HG02973 (cell line): ENCODE data around the gene PLCD4.

Source experiments
- ATAC-seq: cut with Tn5 transposase; IDR thresholded peaks from one replicate; pipeline ENCODE4 v1.9.1; 2021; ENCODE audit warnings: moderate library complexity; ENCODE audit not compliant: unreplicated experiment

The PLCD4 gene

DNA sequence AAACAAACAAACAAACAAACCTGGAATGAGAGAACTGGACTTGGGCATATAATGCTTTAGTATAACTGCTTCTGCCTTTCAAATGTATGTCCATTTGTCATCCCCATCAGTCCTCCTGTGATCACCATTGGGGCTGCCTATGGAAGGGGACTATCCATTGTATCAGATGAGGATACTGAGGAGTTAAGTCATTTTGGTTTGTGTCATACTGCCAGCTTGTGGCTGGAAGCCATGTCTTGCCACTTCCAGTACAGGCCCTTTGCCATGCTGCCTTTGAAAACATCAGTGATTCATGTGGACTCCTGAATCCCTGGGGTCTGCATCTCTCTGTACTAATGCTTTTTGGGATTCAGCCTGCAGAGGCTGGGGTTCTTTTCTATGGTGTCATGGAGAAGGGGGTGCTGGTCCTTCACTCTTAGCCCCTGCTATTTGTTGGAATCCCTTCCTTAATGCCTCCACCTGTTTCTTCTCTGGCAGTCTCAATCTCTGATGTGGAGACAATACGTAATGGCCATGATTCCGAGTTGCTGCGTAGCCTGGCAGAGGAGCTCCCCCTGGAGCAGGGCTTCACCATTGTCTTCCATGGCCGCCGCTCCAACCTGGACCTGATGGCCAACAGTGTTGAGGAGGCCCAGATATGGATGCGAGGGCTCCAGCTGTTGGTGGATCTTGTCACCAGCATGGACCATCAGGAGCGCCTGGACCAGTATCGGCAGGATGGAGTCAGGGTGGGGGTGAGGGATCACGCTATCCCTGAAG, 10.6 kb downstream of the PLCD4 start:
- no peak for ATAC-seq

DNA sequence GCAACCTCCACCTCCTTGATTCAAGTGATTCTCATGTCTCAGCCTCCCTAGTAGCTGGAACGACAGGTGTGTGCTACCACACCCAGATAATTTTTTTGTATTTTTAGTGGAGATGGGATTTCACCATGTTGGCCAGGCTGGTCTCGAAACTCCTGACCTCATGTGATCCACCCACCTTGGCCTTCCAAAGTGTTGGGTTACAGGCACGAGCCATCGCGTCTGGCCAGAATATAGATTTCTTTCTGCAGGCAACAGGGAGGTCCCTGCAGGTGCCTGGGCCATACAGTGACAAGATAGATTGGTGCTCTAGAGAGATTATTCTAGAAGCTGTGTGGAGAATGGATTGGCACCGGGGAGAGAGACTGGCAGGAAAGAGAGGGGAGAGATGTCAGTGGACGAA, 13.3 kb downstream of the PLCD4 start:
- no peak for ATAC-seq

GRCh38 chr2:218622606-218623365, 15.1 kb downstream of the PLCD4 start:
- no peak for ATAC-seq

GRCh38 chr2:218623366-218623705, 15.6 kb downstream of the PLCD4 start:
- ATAC-seq = no peak

DNA sequence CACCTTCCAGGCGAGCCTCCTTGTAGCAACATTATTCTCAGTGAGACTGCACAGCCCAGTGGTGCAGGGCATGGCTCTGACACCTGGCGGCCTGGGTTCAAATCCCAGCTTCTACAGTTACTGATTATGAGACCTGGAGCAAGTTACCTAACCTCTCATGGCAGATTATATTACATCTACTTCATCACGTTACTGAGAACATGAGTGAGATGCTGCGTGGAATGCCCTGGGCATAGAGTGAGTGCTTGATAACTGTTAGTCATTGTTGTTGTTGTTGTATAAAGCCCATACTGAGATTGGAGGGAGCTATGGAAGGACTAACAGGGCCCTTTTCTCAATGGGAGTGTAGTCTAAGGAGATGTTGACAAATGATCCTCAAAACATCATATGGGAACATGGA, 18.7 kb downstream of the PLCD4 start:
- no peak for ATAC-seq

- ATAC-seq = no peak
Observed at GRCh38 chr2:218627939-218628338, 20.2 kb downstream of the PLCD4 start.

GRCh38 chr2:218631837-218632236, 24.1 kb downstream of the PLCD4 start:
- no peak for ATAC-seq

DNA sequence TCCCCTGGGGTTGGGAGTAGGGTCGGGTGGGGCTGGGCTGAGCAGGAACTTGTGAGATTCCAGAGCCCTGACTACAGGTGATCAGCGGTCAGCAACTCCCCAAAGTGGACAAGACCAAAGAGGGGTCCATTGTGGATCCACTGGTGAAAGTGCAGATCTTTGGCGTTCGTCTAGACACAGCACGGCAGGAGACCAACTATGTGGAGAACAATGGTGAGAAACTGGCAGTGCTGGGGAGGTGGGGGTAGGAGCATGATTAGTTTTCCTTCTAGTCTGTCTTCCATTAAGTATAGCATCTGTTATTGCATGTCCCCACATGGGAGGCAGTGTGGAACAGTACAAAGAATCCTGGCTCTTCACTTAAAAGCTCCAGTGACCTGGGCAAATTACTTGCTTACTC, 28.0 kb downstream of the PLCD4 start:
- no peak for ATAC-seq

DNA sequence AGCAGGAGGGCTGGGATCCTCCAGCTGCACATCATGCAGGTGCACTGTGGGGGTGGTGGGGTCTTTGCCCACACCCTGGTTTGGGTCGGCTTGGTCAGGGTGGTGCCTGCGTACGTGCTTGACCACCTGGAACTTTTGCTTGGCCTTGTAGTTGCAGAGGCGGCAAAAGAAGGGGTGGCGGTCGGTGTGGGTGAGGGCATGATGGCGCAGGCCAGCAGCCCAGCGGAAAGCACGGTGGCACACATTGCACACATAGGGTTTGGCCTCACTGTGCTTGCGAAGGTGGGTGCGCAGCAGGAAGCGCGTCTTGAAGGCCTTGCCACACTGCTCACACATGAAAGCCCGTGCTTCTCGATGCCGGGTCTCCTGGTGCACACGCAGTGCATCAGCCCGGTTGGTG, 30.7 kb downstream of the PLCD4 start:
- no peak for ATAC-seq

DNA sequence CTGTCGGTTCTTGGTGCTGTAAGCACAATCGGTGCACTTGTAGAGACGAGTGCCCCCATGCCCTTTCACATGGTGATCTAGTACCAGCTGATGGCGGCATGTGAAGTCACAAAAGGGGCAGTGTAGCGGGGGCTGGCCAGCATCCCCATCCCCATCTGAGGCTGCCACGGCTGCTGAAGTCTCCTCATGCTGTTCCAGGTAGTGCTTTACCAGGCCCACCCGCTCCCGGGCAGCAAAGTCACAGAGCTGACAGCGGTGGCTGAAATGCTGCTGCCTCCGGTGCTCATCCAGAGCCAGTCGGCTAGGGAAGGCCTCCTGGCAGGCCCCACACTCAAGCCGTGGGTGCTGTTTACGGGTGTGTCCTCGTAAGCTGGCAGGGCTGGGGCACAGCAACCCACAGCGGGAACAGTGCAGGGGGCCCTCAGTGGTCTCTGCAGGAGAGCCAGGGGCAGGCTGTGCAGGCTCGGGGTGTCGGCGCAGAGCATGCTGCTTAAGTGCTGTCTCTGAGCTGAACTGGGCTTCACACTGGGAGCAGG, 34.5 kb downstream of the PLCD4 start:
- ATAC-seq = no peak

DNA sequence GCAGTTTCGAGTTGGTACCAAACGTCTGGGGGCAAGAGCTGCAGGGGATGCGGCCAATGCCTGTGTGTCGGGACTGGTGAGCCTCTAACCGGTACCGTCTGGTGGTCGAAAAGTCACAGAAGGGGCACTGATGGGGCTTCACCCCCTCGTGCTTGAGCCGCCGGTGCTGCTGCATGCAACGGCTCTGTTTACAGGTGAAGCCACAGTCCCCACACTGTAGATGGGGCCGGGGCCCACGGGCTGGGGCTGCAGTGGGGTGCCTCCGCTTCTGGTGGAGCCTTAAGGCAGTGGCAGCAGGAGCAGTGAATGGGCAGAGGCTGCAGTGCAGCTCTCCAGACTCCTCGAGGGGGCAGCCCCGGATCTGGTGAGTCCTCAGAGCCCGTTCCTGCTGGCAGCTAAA, 35.1 kb downstream of the PLCD4 start:
- ATAC-seq = no peak

DNA sequence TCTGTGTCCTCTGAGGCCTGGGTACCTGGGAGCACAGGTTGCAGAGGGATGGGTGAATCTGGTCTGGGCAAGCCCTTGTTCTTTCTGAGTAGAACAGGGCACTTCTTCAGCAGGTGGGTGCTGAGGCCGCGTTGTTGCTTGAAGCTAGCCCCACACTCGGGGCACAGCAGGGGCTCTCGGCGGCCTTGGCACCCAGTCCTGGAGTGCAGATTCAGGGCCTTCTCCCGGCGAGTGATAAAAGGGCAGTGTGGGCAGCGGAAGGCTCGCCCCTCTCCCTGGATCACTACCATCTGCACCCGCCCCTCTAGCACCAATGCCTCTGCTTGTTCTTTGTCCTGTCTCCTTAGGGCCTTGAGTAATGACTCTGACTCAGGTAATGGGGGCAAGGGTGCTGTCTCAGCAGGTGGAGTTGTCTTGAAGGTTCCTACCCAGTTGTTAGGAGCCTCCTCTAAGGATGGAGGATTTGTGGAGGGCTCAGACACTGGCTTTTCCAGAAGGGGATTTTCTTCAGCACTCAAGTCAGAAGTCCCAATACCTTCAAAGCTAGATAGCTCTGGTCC, 36.1 kb downstream of the PLCD4 start:
- no peak for ATAC-seq

- no peak for ATAC-seq
Observed at GRCh38 chr2:218644721-218645120, 37.0 kb downstream of the PLCD4 start.

DNA sequence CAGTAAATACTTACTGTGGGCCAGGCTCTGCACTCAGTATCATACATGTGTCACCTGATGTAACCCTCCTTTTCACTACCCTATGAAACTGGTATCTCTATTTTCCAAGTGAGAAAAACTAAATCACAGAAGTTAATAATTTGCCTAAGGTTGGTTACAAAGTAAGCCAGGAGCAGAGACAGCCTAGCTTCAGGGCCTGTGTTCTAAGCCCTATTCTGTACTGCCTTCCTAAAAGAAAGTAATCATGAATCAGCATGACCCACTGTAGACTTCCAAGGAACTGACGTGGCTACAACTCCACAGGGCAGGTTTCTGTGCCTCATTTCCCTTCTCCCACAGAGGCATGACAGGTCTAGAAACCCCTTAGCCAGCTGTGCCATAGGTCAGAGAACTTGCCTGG, 37.4 kb downstream of the PLCD4 start:
- ATAC-seq = no peak

GRCh38 chr2:218648088-218648786, 40.5 kb downstream of the PLCD4 start:
- ATAC-seq = no peak

DNA sequence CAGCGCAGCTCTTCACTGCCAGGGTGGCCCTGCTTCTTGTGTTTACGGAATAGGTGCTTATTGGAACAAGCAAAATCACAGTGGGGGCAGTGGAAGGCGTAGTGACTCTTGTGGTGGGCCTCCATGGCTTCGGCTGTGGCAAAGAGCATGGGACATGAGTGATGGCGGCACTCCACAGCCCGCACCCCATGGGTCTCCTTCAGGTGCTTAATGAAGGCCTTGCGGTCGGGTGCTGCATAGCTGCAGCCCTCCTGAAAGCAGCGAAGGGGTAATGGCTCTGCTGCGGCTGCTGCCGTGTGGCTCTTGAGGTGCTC, 41.0 kb downstream of the PLCD4 start:
- ATAC-seq = no peak

DNA sequence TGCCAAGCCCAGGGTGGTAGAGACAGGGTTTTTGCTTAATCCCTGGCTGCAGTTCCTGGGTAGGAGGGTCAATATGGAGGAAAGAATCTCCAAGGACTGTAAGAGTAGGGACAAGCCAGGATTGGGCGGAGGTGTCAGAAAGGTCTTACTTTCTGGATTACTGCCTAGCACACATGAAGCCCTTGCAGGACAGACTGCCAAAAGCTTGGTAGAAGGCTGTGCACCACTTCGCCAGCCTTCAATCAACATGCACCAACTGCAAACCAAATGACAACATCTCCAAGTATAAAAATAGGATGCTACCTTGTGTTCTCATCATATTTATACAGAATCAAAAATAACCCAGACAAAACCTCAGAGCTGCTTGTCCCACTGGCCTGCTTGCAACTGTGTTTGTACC, 48.1 kb downstream of the PLCD4 start:
- no peak for ATAC-seq

- ATAC-seq = peak; percentile 35
Observed at GRCh38 chr2:218658671-218659257, 51.1 kb downstream of the PLCD4 start.

- peak; percentile 92 for ATAC-seq
Observed at GRCh38 chr2:218659258-218659987, 51.7 kb downstream of the PLCD4 start, which contains the start of the genes BCS1L and ZNF142. TSS of gene BCS1L (plus strand) at chr2:218659683. CDS start at chr2:218660988, 1,305 bp downstream. TSS of gene ZNF142 (minus strand) at chr2:218659623. CDS start at chr2:218656429, 3,194 bp downstream.

- ATAC-seq = no peak
Observed at GRCh38 chr2:218659988-218660358, 52.3 kb downstream of the PLCD4 start.
